PC-9 (cell line): ENCODE results near the gene SPRY1. TPM values are rescaled to one million over a fixed set of nuclear protein-coding genes. Genes with fewer than 3 reads are reported as not detected.

Experiments
- BruUV-seq: library from RNA; stranded (reverse); fragments of 400-500 nt; replicated peaks from 2 replicates; lab custom pipeline; 2021; lab: Mats Ljungman, UMichigan
- CTCF ChIA-PET: fragments of 300-600 bp; sonication (Branson Sonifier 250); formaldehyde crosslinking; loops from one replicate; lab custom pipeline; 2022; ENCODE audit warnings: antibody characterized with exemption; lab: Charles Lee
- POLR2A ChIA-PET: fragments of 300-600 bp; sonication (Branson Sonifier 250); formaldehyde crosslinking; loops from one replicate; lab custom pipeline; 2022; ENCODE audit warnings: antibody characterized with exemption; ENCODE audit not compliant: unreplicated experiment; lab: Charles Lee
- DNase-seq, 2 experiments: peaks; one replicate each; pipeline versions ENCODE4 v3.0.0 to v3.0.0-alpha.2; 2015 to 2022; ENCODE audit warnings: mixed read lengths in 1 of 2
- H2AFZ ChIP-seq: fragments of 200-600 bp; sonication (generic); 2 replicates; pipeline ENCODE4 v1.8.1; 2017; ENCODE audit warnings: antibody characterized with exemption
- H3F3A ChIP-seq: fragments of 200-600 bp; sonication (generic); 2 replicates; pipeline ENCODE4 v1.8.1; 2017; ENCODE audit warnings: antibody characterized with exemption, mild to moderate bottlenecking, low read depth; ENCODE audit not compliant: insufficient read depth
- H3K27ac ChIP-seq: fragments of 200-600 bp; sonication (generic); 2 replicates; pipeline ENCODE4 v1.6.1; 2016; ENCODE audit warnings: mixed run types
- H3K27me3 ChIP-seq: fragments of 200-600 bp; sonication (generic); 2 replicates; pipeline ENCODE4 v1.6.1; 2016; ENCODE audit warnings: low read depth, mixed run types; ENCODE audit not compliant: insufficient read depth
- H3K36me3 ChIP-seq: fragments of 200-600 bp; sonication (generic); 2 replicates; pipeline ENCODE4 v1.6.1; 2016; ENCODE audit warnings: low read depth, mixed run types
- H3K4me1 ChIP-seq: fragments of 200-600 bp; sonication (generic); replicated peaks from 2 replicates; pipeline ENCODE4 v1.6.1; 2016; ENCODE audit warnings: mixed run types; ENCODE audit not compliant: insufficient read depth
- H3K4me2 ChIP-seq: fragments of 200-600 bp; sonication (generic); 2 replicates; pipeline ENCODE4 v1.6.1; 2017; ENCODE audit warnings: mixed run types
- H3K4me3 ChIP-seq: fragments of 200-600 bp; sonication (generic); 2 replicates; pipeline ENCODE4 v1.6.1; 2016; ENCODE audit warnings: mixed run types
- H3K79me2 ChIP-seq: fragments of 200-600 bp; sonication (generic); 2 replicates; pipeline ENCODE4 v1.6.1; 2017; ENCODE audit warnings: low read depth, mixed run types
- H3K9me2 ChIP-seq: fragments of 200-600 bp; sonication (generic); 2 replicates; pipeline ENCODE4 v1.8.1; 2017; ENCODE audit warnings: mild to moderate bottlenecking; ENCODE audit not compliant: insufficient read depth
- H3K9me3 ChIP-seq: fragments of 200-600 bp; sonication (generic); 2 replicates; pipeline ENCODE4 v1.8.1; 2016; ENCODE audit warnings: low read depth; ENCODE audit not compliant: insufficient read depth
- H4K20me1 ChIP-seq: fragments of 200-600 bp; sonication (generic); 2 replicates; pipeline ENCODE4 v1.8.1; 2017; ENCODE audit not compliant: insufficient read depth
- CTCF ChIP-seq: fragments of 200-600 bp; sonication (generic); conservative IDR thresholded peaks from 2 replicates; pipeline ENCODE4 v1.6.1; 2017; ENCODE audit warnings: mixed run types, antibody characterized with exemption, mild to moderate bottlenecking, moderate library complexity
- EZH2 ChIP-seq: fragments of 200-600 bp; sonication (generic); IDR thresholded peaks from 2 replicates; pipeline ENCODE4 v1.8.0; 2017; ENCODE audit warnings: antibody characterized with exemption, low read depth
- intact Hi-C: fragments of 100-400 bp; cut with micrococcal nuclease; formaldehyde crosslinking; loops from one replicate; pipeline ENCODE4 v1.10.0; 2022; ENCODE audit not compliant: unreplicated experiment
- total RNA-seq: library from RNA; stranded (reverse); gene quantifications from 2 replicates; pipeline ENCODE4 v1.2.3, GENCODE V29; 2021

Gene SPRY1
- total RNA-seq, 1 experiment from 2014 or later = 13.1 TPM

- Histone ChIP-seq H3K27ac (no peak overlapping the region), H3K9me2 (no peaks in the 10 kb centered on the region), H4K20me1 (no peaks in the 10 kb centered on the region), H3K4me2 (no peak overlapping the region), H3K4me3 (no peak overlapping the region), H3K79me2 (no peaks in the 10 kb centered on the region), H3K4me1 (peaks cover 44% of the 10 kb centered on the region), H3F3A (peaks cover 13% of the 10 kb centered on the region; the same call in 1 of the 2 replicates), H3K9me3 (peaks cover 3% of the 10 kb centered on the region; the same call in 1 of the 2 replicates), H2AFZ (no peak overlapping the region), H3K36me3 (no peaks in the 10 kb centered on the region), H3K27me3 (no peaks in the 10 kb centered on the region)
- BruUV-seq = no TSS peak
- CTCF ChIA-PET = no interaction called here
- no peak for DNase-seq
- POLR2A ChIA-PET = no interaction called here
- intact Hi-C loops = no loop called here
- TF ChIP-seq EZH2 (no peak), CTCF (no peak)
Observed at GRCh38 chr4:123412091-123412505, 15.5 kb downstream of the SPRY1 start.

DNA sequence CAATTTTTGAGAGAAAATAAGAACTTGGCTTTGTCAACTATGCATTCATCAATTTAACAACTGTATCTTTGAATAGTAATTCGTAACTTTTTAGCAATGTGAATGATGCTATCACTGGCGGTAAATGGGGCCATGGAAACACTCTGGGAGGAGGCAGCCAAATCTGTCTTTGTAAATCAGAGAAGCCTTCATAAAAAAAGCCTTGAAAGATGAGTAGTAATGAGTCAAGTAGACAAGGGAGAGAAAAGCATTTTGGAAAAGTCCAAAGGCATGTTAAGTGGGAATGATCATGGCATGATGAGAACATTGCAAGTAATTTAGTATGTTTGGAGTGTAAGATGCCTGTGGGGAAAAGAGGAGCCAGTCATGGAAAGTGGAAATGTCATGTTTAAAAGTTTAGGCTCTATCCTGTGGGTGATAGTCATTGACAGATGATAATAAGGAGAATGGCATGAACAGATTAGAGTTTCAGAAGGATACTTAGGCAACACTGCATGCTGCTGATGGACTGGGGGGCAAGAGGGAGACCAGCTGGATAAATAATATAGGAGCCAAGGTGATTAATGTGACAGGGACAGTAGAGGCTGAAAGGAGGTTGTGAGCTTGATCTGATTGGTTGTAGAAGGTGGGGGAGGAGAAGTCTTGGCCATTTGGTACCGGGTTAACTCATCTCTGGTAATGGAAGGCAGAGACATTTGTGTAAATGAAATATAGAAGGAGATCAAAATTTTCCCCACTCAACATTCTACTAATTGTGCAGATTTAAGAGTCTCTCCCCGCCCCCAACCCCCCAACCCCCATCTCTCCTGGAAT, 16.3 kb downstream of the SPRY1 start:
- no peaks in the 10 kb centered on the region for H3K9me2 ChIP-seq
- no peak overlapping the region for H3K4me3 ChIP-seq
- ChIA-PET CTCF (no interaction called here), POLR2A (no interaction called here)
- BruUV-seq = no TSS peak
- peak overlapping the region; percentile 25; the same call in 1 of the 2 replicates for H3K4me2 ChIP-seq
- peaks cover 52% of the 10 kb centered on the region for H3K4me1 ChIP-seq
- H3F3A ChIP-seq = peaks cover 19% of the 10 kb centered on the region
- no peaks in the 10 kb centered on the region for H3K36me3 ChIP-seq
- peaks cover 3% of the 10 kb centered on the region; the same call in 1 of the 2 replicates for H3K9me3 ChIP-seq
- DNase-seq = no peak
- no peak overlapping the region for H3K27ac ChIP-seq
- no peak for TF ChIP-seq CTCF
- no peaks in the 10 kb centered on the region for H3K27me3 ChIP-seq
- H3K79me2 ChIP-seq = no peaks in the 10 kb centered on the region
- H2AFZ ChIP-seq = no peak overlapping the region
- no peaks in the 10 kb centered on the region for H4K20me1 ChIP-seq
- intact Hi-C loops = no loop called here

DNA sequence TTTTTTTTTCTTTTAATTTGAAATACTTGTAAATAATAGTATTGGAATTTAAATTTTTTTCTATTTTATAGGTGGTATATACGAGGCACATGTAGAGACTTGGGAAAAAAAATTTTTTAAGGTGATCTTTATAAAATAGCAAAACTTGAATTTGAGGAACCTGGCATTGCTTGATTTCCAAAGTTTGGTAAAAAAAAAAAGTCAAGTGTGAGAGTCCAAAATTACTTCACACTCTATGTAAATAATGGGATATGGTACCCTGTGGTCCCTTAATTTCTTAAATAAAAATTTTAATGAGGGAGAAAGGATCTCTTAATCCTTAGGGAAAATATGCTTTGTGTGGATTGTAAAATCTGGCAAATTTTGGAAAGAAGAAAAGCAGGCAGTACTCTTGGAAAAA, 19.0 kb downstream of the SPRY1 start:
- no peak for TF ChIP-seq EZH2
- no peak for TF ChIP-seq CTCF
- peaks cover 3% of the 10 kb centered on the region; the same call in 1 of the 2 replicates for H3K9me3 ChIP-seq
- no peaks in the 10 kb centered on the region for H4K20me1 ChIP-seq
- H3K4me3 ChIP-seq = no peak overlapping the region
- H3K27ac ChIP-seq = peak overlapping the region; percentile 90
- BruUV-seq = no TSS peak
- peak overlapping the region; percentile 70 for H3K4me2 ChIP-seq
- ChIA-PET CTCF (no interaction called here), POLR2A (interaction anchor here (0.6 kb wide), 1 partner anchor 132 kb away, joined by 3 read pairs; no protein-coding TSS in a partner anchor)
- no peak overlapping the region for H2AFZ ChIP-seq
- intact Hi-C loops = no loop called here
- peaks cover 77% of the 10 kb centered on the region for H3K4me1 ChIP-seq
- no peak for DNase-seq
- H3K36me3 ChIP-seq = no peaks in the 10 kb centered on the region
- H3K27me3 ChIP-seq = no peaks in the 10 kb centered on the region
- no peaks in the 10 kb centered on the region for H3K9me2 ChIP-seq
- no peaks in the 10 kb centered on the region for H3K79me2 ChIP-seq
- H3F3A ChIP-seq = peaks cover 29% of the 10 kb centered on the region
